ENCODE results near the gene CBLN2.
A peak's percentile ranks its signal among the peaks of the same experiment; 100 is the strongest.

Gene CBLN2

DNA sequence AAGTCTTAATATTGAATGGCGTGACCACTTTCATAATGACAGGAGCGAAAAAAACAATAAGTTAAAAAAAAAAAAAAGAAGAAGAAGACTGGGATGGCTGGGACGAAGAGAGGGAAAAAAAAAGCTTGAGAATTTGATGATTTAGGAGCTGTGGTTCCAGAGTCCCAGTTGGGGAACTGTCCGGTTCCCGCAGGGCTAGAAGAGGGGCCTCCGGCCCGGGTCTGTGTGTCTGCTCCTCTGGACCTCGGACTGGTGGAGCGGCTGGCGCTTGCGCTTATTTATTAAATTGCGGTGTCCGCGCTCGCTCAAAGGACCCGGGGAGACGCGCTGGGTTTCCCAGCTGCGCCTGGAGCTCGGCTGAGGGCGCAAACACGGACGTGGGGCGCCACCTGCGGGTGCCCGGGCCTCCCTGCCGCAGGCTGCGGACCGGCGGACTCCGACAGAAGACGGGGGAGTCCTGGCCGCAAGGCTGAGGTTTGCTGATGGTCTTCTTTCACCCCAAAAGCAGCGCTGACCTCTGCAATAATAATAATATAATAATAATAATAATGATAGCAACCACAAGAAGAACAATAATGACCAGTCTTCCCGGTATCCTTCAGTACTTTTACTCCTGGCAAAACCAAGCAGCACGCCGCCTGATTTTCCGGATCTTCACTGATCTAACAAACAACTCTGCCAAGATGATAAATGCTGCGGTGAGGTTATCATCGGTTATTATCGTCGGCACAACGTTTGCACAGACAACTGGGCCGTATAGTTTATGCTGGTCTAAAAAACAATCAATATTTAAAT is at the start of gene CBLN2:
Gene CBLN2 (minus strand): TSS at position 251 of the 795 bp plus-strand sequence. CDS start 2,182 bp downstream, outside the sequence.
- DNase-seq: peak; percentile 62

DNA sequence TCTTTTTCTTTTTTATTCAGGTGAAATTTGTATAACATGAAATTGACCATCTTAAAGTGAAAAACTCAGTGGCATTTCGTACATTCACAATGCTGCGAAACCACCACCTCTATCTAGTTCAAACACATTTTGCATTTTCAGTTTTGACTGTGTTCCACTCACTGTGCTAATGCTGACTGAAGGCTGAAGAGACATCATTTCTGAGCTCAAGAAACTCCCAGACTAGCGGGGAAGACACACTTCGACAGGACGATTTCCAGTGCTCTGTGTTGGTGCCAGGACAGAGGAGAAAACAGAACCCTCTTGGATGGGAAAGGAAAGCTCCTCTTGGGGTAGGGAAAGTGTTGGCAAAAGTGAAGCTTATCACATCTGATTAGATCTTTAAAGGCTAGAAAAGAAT is 44.2 kb upstream of the CBLN2 start:
- no peak for DNase-seq

DNA sequence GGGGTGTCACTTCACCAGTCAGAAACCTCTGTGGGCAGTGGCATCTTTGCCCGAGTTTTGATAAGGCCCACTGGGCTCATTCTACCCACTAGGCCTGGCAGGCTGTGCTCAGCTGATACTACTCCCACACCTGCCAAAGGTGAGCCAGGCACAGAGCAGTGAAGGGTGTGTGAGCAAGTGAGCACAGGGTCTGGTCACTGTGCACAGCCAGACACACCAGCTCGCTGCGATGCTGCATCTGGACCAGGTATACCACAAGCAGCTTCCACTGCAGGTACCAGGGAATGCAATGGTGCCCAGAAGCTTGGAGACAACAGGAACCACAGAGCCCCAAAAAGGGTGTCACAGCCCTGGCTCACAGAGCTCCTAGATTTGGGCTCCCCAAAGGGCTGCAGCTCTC is 40.6 kb upstream of the CBLN2 start:
- DNase-seq: no peak

DNA sequence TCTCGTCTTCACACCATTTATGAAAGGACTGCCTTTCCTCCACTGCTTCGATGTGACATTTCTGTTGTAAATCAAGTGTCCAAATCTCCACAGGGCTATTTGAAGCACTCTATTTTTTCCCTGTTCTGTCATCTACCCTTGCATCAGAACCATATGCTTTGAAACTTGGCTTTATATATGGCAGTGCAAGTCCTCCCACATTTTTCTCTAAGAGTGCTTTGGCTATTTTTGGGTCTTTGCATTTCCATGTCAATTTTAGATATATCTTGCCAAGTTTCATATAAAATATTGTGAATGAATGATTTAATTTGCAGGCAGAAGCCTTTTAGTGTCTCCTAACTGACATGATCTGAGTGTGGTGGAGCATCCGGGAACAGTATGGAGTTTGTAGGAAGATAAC is 37.8 kb upstream of the CBLN2 start:
- no peak for DNase-seq

DNA sequence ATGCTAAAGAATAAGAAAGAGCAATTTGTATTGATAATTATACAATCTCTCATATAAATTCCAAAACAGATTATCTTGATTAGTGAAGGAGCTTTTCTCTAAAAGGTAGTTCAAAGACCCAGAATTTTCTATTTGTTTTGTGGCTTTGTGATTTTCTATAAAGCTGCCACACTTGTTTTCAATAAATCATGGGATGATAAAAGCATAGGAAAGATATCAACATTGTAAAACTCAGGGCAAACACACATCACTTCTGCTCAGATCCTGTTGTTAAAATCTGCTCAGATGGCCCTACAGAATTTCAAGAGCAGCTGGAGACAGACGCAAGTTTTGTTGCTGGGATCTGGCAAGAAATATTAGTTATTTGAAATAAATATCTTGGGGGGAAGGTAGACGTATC is 28.8 kb upstream of the CBLN2 start:
- DNase-seq: no peak

DNA sequence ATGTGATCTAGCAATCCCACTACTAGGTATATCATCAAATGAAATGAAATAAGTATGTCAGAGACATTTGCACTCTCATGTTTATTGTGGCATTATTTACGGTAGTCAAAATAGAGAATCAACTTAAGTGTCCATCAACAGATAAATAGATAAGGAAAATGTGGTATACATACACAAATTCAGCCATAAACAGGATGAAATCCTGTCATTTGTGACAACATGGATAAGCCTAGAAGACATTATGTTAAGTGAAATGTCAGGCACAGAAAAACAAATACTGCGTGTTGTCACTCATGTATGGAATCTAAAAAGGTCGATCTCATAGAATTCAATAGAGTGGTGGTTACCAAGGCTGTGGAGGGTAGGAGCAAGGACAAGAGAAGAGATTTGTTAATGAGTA is 22.1 kb upstream of the CBLN2 start:
- DNase-seq: no peak

DNA sequence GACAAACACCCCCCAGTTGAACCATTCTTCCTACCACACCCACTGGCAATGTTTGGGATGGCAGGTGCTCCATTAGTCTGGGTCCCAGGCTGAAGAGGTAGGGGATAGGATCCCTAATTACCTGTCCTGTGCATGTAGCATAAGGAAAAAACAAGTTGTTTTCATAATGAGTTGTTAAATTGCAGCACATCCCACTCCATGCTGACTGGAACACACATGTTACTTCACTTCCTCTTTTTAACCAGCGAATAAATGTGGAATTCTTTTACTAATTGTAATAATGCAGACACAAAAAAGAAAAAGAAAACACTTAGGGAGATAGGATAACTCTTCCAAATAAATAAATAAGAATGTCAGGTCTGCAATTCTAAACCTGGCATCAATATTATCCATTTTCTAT is 11.8 kb upstream of the CBLN2 start:
- no peak for DNase-seq

DNA sequence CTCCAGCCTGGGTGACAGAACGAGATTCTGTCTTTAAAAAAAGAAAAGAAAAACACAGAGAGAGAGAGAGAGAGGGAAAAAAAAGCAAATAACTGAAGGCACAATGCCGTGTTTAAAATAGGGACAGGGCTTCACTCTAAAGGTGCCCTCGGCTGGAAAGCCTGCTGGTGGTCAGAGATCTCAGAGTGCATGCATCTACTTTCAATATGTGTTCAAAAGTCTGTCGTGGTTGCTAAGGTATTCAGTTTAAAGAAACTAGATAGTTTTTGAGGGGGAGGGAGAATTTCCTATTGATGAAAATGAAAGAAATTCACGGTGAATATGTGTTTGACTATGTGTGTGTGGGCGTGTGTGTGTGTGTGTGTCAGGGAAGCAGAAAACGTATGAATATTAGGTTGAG is 11.0 kb upstream of the CBLN2 start:
- no peak for DNase-seq

DNA sequence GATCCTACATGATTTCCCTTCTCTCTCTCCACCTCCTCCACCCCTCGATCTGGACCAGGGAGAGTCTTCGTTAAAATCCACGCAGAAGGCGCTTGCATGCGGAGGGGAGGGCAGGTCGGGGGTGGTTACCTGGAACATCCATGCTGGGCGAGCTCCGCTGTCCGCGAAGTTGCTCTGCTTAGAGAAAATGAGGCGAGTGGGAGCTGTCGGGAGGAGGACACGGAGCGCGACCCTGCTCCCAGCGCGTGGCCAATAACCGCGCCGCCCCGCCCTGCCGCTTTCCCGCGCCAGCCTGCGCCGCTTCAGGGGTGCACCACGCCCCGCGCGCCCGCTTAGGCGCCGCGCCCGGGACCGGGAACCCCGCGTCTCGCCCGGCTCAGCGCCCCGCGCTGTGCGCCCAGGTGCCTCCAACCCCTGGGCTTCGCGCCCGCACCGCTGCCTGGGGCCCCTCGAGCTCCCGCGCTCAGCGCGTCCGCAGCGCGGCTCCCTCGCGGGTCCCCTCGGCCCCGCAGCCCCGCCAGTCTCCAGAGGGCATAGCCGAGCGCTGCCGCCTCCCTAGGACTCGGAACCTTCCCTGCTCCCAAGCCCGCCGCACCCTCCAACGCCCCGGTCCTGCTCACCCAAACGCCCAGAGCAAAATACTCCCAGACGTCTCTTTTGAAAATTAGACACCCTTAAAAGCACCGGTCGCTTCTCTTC is 636 bp downstream of the CBLN2 start:
- DNase-seq: no peak

DNA sequence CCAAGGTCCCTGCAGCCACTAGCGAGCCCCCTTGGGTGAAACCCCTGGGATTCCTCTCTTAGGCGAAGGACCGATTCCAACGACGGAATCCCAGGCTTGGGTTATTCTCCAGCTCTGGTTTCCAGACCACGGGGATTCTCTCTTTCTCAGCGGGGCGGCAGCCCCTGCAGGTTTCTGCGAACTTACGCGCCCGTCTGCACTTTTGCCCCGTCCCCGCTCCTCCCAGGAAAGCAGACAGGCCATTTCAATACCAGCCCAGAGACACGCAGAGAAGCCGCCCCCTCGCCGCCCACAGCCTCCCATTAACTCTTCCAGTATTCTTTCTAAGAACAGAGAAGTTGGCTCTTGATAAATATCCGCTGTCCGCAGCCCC is 1.2 kb downstream of the CBLN2 start:
- no peak for DNase-seq

DNA sequence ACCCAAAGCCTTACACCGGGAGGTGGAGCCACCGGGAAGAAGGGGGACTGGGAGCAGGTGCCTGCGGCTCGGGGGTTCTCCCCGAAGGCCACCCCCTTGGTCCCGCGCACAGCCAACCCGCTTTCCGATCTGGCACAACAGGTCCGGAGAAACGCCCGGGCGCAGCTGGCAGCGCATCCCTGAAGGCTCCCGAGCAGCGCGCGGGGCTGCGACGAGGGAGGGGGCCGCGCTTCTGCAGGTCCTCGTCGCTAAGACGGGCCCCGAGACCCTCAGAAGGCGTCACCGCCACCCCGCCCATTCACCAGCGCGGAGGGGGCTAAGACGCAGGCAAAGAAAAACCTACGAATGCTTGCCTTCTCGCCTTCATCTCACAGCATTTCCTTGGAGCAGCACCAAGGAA is 1.8 kb downstream of the CBLN2 start:
- DNase-seq: no peak

DNA sequence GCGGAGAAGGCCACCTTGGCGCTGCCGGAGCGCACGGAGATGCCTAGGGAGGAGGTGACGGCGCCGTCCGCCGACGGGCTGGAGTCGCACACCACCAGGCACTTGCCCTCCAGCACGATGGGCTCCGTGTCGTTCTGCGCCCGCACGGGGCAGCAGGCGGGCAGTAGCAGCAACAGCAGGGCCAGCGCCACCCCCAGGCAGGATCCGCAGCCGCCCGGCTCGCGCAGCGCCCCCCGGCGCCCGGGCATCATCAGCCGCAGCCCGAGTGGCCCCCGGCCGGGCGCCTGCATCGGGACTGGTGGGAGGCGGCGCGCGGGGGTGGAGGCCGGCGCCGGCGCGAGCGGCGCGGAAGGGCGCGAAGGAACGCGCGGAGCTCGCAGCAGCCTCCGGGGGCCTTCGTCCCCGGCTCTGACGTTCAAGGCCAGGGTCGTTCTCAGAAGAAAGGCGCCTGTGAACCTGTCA is 2.2 kb downstream of the CBLN2 start:
- DNase-seq: peak; percentile 5

DNA sequence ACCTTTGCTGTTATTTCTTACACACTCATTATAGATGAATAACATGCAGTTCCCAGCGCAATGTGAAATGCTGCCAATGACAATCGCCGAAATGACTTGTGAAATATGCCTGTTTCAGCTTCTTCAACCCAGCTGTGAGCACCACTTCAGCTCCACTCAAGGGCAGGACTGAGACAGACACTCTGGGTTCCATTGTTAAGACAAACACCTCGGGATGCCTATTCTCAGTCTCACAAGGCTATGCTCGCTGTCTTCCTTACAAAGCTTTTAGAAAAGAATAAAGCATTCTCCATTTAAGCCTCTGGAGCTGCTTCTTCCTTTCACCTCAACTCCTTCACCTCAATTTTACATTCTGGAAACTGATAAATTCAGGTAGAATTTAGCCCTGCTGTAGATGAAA is 4.2 kb downstream of the CBLN2 start:
- DNase-seq: no peak

DNA sequence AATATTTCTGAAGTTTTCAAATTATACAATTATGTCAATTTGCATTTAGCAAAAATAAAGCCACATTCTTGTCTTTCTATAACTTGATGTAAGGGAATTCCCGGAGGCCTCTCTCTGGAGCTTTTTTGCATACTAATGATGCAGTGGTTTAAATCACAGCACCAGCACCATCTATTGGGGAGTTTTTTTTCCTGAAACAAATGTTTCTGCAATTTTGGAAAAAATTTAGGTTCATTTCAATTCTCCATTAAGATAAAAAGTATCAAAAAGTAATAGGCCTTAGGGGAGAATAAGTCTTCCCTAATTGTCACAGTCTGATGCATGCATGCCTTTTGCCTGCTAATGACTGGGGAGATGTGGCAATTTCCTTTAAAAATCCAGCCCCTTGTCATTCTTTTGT is 13.5 kb downstream of the CBLN2 start:
- no peak for DNase-seq

DNA sequence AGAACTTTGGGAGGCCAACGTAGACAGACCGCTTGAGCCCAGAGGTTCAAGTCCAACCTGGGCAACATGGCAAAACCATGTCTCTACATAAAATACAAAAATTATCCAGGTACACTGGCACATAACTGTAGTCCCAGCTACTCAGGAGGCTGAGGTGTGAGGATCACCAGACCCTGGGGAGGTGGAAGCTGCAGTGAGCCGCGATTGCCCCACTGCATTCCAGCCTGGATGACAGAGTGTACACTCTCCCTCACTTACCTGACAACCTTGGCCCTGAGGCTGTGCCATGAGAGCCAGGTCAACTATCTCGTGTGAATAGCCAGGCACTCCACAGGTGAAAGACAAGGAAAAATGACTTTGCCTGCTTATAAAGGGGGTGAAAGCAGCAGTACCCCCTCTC is 39.3 kb downstream of the CBLN2 start:
- no peak for DNase-seq

DNA sequence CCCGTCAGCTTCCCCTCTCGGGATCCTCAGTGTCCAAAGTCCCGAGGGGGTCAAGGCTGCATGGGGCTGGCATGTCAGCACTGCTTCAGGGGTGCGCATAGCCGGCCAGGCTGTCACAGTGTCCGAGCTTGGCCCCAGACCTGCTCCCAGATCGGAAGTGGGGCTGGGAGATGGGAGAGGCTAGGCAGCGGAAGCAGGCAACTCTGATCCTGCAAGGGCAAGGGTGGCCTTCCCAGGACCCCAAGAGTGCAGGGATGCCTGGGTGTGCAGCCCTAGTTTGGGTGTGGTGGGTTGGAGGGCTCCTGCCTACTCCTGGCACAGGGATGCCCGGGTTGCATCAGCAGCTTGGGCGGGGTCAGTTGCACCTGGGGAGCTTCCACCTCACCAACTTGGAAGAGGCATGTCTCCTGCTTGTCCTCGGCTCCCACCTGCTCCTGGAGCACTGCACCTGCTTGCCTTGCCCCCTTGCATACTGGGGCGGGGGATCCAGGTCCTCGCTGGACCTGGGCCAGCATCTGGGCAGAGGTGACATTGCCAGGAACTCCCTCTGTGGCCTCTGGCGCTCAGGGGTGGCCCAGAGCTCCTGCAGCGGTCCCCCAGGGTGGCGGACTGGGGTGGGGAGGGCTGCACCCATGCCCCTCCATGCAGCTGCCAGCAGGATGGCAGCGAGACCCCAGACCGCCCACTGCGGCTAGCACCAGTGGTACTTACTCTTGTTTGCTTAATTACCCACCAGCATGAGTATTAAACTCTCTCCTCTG is 41.3 kb downstream of the CBLN2 start:
- DNase-seq: no peak

DNA sequence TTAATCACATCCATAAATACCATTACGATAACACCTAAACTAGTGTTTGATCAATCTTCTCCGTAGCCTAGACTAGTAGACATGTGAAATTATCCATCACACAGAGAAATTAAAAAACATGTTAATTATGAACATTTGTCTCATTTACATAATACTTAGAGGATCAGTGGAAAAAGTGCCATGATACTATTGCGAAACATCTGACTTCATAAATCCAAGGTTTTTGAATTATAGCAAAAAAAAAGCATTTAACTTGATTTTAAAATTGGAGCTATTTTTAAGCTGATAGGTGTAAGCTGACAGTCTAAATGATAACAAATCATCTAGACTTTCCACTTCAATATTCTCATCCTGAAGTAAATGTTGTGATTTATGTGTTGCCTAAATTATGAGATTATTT is 51.6 kb downstream of the CBLN2 start:
- no peak for DNase-seq

All from NCI-H82 (cell line).